DND-41 (cell line): ENCODE data around the gene GRIN1.
"Not testable (repeated sequence)": the region's sequence is repeated elsewhere in the genome, so short reads cannot be mapped to it uniquely, and the experiment has no call there.

ENCODE experiments used
- EZH2 ChIP-seq: IDR thresholded peaks from 3 replicates; pipeline ENCODE4 v1.6.1; 2012; ENCODE audit warnings: borderline replicate concordance, low read depth, mild to moderate bottlenecking, moderate library complexity, low read length, inconsistent platforms; ENCODE audit not compliant: severe bottlenecking
- TF ChIP-seq, protein P1 (sequence below): IDR thresholded peaks from 2 replicates; pipeline ENCODE4 v1.5.1; 2012; ENCODE audit warnings: borderline replicate concordance, low read length, moderate library complexity, mild to moderate bottlenecking; ENCODE audit not compliant: poor library complexity, severe bottlenecking; ENCODE audit errors: extremely low read depth

DNA sequence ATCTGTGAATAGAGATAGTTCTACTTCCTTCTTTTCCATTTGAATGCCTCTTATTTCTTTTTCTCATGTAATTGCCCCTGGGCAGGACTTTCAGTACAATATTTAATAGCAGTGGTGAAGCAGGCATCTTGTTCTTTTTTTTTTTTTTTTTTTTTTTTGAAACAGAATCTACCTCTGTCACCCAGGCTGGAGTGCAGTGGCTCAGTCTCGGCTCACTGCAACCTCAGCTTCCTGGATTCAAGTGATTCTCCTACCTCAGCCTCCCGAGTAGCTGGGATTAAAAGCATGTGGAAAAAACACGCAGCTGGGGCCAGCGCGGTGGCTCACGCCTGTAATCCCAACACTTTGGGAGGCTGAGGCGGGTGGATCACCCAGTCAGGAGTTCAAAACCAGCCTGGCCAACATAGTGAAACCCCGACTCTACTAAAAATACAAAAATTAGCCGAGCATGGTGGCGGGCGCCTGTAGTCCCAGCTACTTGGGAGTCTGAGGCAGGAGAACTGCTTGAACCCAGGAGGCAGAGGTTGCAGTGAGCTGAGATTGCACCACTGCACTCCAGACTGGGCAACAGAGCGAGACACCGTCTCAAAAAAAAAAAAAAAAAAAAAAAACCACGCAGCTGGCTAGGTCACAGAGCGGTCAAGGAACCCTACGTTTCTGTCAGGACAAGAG, 16.0 kb upstream of the GRIN1 start:
- TF ChIP-seq, protein P1, sequence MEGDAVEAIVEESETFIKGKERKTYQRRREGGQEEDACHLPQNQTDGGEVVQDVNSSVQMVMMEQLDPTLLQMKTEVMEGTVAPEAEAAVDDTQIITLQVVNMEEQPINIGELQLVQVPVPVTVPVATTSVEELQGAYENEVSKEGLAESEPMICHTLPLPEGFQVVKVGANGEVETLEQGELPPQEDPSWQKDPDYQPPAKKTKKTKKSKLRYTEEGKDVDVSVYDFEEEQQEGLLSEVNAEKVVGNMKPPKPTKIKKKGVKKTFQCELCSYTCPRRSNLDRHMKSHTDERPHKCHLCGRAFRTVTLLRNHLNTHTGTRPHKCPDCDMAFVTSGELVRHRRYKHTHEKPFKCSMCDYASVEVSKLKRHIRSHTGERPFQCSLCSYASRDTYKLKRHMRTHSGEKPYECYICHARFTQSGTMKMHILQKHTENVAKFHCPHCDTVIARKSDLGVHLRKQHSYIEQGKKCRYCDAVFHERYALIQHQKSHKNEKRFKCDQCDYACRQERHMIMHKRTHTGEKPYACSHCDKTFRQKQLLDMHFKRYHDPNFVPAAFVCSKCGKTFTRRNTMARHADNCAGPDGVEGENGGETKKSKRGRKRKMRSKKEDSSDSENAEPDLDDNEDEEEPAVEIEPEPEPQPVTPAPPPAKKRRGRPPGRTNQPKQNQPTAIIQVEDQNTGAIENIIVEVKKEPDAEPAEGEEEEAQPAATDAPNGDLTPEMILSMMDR: not testable (repeated sequence)
- not testable (repeated sequence) for TF ChIP-seq EZH2
